GM19351 (cell line): Measurements from ENCODE around the gene ZNF296.
A peak's percentile ranks its signal among the peaks of the same experiment; 100 is the strongest.

ENCODE experiments used
- ATAC-seq: cut with Tn5 transposase; IDR thresholded peaks from one replicate; pipeline ENCODE4 v1.9.1; 2021; ENCODE audit warnings: mild to moderate bottlenecking, moderate library complexity; ENCODE audit not compliant: unreplicated experiment

Gene ZNF296

GRCh38 chr19:45090034-45090433, 13.8 kb upstream of the ZNF296 start:
- ATAC-seq = no peak

- no peak for ATAC-seq
These were observed 11.3 kb upstream of the ZNF296 start for GRCh38 chr19:45087531-45087930.

- no peak for ATAC-seq
These were observed 10.2 kb upstream of the ZNF296 start for GRCh38 chr19:45086480-45086879.

GRCh38 chr19:45082170-45082569, 5.9 kb upstream of the ZNF296 start:
- no peak for ATAC-seq

GRCh38 chr19:45079911-45080370, 3.7 kb upstream of the ZNF296 start:
- no peak for ATAC-seq

GRCh38 chr19:45079063-45079910, 3.0 kb upstream of the ZNF296 start, which contains the start of gene GEMIN7:
Gene GEMIN7 (plus strand): TSS chr19:45079260. CDS start chr19:45090115, 10,855 bp downstream.
- peak; percentile 30 for ATAC-seq

- no peak for ATAC-seq
These were observed 2.2 kb upstream of the ZNF296 start for GRCh38 chr19:45078390-45079062.

GRCh38 chr19:45076851-45077730, 813 bp upstream of the ZNF296 start:
- no peak for ATAC-seq

- peak; percentile 63 for ATAC-seq
These were observed 813 bp downstream of the ZNF296 start for GRCh38 chr19:45075301-45076028.

GRCh38 chr19:45074744-45075300, 1.5 kb downstream of the ZNF296 start:
- ATAC-seq = no peak

GRCh38 chr19:45071969-45072790, 4.1 kb downstream of the ZNF296 start:
- ATAC-seq = no peak

GRCh38 chr19:45071545-45071938, 4.7 kb downstream of the ZNF296 start:
- no peak for ATAC-seq

GRCh38 chr19:45070861-45071544, 5.3 kb downstream of the ZNF296 start:
- ATAC-seq = no peak

- no peak for ATAC-seq
These were observed 6.1 kb downstream of the ZNF296 start for GRCh38 chr19:45070214-45070613.

GRCh38 chr19:45069056-45069455, 7.2 kb downstream of the ZNF296 start:
- no peak for ATAC-seq

GRCh38 chr19:45068041-45068440, 8.2 kb downstream of the ZNF296 start:
- ATAC-seq = no peak

GRCh38 chr19:45066921-45067661, 9.2 kb downstream of the ZNF296 start:
- no peak for ATAC-seq
